Mesodermal cell (in vitro differentiated cells): ENCODE measurements around the gene ATP8A1.
"Not testable (repeated sequence)": the region's sequence is repeated elsewhere in the genome, so short reads cannot be mapped to it uniquely, and the experiment has no call there.

Experiments
- H3K27ac ChIP-seq: 2 replicates; pipeline ENCODE4 v1.7.0; 2013; ENCODE audit warnings: mild to moderate bottlenecking, low read depth, low read length, moderate library complexity; ENCODE audit not compliant: severe bottlenecking
- H3K36me3 ChIP-seq: 2 replicates; pipeline ENCODE4 v1.7.1; 2013; ENCODE audit warnings: mild to moderate bottlenecking, low read length, moderate library complexity; ENCODE audit not compliant: control insufficient read depth, insufficient read depth
- H3K4me1 ChIP-seq: one replicate; pipeline ENCODE4 v1.7.1; 2013; ENCODE audit warnings: mild to moderate bottlenecking, low read length; ENCODE audit not compliant: insufficient read depth, control insufficient read depth, poor library complexity, severe bottlenecking
- H3K4me3 ChIP-seq: 2 replicates; pipeline ENCODE4 v1.7.0; 2013; ENCODE audit warnings: low read length, control low read depth, mild to moderate bottlenecking; ENCODE audit not compliant: insufficient read depth, poor library complexity, severe bottlenecking; ENCODE audit errors: extremely low read depth
- H3K9me3 ChIP-seq: 2 replicates; pipeline ENCODE4 v1.7.1; 2013; ENCODE audit warnings: mild to moderate bottlenecking, low read length, moderate library complexity; ENCODE audit not compliant: control insufficient read depth
- WGBS, 2 experiments: methylation state at CpG; one replicate each; pipeline ENCODE4 v1.1.5; 2013; ENCODE audit warnings: missing lambda C conversion rate in 2 of 2; ENCODE audit not compliant: insufficient coverage in 2 of 2; 5-methylcytosine and 5-hydroxymethylcytosine counted together

ATP8A1 gene

DNA sequence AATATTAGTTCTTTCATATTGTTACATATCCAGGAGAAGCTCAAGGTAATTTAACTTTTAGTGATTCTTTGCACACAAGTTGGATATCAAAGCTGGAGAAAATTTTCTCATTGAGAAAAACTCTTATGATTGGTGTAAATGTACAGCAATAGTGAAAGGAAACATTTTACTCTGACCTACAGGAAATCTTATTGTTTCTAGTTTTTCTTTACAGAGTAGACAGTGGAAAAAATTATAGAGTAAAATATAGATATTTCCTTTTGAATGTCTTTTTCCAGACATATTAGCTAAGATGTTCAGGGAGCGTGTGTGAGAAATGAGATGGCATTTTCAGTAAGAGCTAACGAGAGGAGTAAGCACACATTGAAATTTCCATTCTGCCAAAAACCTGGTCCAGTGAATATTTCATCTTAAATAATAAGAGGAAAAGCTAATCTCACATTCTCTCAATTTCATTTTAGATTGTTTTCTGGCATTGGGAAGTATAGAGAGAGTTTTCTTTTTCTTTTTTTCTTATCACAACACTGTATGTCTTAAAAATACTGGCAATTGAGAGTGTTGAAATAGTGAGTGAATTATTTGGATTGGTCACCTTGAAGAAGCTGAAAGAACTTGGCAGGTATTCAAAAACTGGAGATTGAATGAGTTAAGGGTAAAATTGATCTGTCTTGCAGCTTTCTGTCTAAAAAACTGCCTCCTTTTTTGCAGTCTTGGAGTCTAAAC is 15.6 kb upstream of the ATP8A1 start:
- no peaks in the 10 kb centered on the region for H3K36me3 ChIP-seq
- H3K9me3 ChIP-seq: no peaks in the 10 kb centered on the region
- H3K4me3 ChIP-seq: no peak overlapping the region
- no peak overlapping the region for H3K27ac ChIP-seq
- H3K4me1 ChIP-seq: no peaks in the 10 kb centered on the region
- no CpG with 5 or more reads among the region's 2 CpGs for WGBS, 2 experiments

DNA sequence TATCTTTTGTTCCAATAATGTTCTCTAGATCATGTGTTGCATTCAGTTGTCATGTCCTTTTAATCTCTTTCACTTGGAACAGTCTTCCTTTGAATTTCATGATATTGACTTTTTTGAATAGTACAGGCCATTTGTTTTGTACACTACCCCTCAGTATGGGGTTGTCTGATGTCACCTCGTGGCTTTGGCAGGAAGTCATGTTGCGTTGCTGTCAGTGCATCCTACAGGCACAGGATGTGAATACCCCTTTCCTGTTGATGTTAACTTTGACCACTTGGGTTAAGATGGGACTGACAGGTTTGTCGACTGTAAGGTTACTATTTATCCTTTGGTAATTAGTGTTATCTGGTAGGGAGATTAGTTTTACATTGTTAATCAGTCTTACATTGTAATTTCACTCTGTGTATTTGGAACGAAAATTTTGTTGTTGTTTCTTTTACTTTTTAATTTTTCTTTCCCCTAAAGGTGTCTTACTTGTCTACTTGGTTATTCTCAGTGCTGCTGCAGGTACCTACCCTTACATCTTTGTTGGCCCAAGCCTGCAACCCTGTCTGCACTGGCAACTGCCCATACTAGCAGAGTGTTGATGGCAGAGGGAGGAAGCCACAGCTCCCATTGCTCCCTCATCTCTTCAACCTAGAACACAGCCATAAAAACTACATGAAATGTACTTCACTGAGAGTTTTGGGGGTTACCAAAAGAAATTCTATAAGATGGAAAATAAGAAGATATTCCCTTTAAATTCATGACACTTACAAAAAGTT is 14.7 kb upstream of the ATP8A1 start:
- no peak overlapping the region for H3K27ac ChIP-seq
- no peaks in the 10 kb centered on the region for H3K9me3 ChIP-seq
- H3K36me3 ChIP-seq: no peaks in the 10 kb centered on the region
- no peaks in the 10 kb centered on the region for H3K4me1 ChIP-seq
- H3K4me3 ChIP-seq: no peak overlapping the region
- WGBS, 2 experiments: 60% methylated on average over 1 of the region's 4 CpGs; no CpG with 5 or more reads in 1 of the 2 experiments

DNA sequence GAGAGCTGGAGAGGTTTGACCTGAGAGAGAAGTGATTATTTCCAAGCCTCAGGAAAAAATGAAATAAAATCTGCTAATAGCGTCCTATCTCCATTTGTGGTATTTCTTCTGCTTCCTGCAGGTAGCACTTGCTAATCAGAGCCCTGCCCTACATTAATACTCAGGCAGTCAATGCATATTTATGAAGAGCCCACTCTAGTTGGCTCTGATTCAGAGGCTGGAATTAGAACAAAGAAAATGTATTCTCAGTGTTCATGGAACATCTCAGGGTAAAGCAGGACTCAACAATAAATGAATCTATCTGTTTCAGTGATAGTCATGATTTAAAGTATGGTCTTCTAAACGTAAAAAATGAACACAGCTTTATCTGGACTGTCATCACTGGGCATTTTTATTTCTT is 1.4 kb upstream of the ATP8A1 start:
- peak overlapping the region; percentile 100 for H3K27ac ChIP-seq
- no peaks in the 10 kb centered on the region for H3K36me3 ChIP-seq
- no peak overlapping the region for H3K4me3 ChIP-seq
- no peaks in the 10 kb centered on the region for H3K9me3 ChIP-seq
- H3K4me1 ChIP-seq: peaks cover 5% of the 10 kb centered on the region
- 89% methylated on average over 2 of the region's 2 CpGs; no CpG with 5 or more reads in 1 of the 2 experiments for WGBS, 2 experiments

DNA sequence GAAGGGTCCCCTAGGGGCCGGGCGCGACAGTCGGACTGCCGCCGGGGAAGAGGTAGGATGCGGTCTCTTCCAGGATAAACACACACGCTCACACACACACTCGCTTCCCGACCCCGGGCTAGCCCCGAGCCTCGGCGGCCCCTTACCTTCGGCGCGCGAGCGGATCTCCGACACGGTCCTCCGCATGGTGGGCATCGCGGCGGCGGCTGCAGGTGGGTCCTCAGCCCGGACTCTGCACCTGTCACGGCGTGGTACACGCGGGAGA is 294 bp downstream of the ATP8A1 start:
- H3K36me3 ChIP-seq: no peaks in the 10 kb centered on the region
- peaks cover 4% of the 10 kb centered on the region for H3K9me3 ChIP-seq
- 0% methylated on average over 10 to 13 of the region's 31 CpGs for WGBS, 2 experiments
- no peak overlapping the region for H3K27ac ChIP-seq
- H3K4me3 ChIP-seq: peak overlapping the region; percentile 68
- peaks cover 5% of the 10 kb centered on the region for H3K4me1 ChIP-seq

DNA sequence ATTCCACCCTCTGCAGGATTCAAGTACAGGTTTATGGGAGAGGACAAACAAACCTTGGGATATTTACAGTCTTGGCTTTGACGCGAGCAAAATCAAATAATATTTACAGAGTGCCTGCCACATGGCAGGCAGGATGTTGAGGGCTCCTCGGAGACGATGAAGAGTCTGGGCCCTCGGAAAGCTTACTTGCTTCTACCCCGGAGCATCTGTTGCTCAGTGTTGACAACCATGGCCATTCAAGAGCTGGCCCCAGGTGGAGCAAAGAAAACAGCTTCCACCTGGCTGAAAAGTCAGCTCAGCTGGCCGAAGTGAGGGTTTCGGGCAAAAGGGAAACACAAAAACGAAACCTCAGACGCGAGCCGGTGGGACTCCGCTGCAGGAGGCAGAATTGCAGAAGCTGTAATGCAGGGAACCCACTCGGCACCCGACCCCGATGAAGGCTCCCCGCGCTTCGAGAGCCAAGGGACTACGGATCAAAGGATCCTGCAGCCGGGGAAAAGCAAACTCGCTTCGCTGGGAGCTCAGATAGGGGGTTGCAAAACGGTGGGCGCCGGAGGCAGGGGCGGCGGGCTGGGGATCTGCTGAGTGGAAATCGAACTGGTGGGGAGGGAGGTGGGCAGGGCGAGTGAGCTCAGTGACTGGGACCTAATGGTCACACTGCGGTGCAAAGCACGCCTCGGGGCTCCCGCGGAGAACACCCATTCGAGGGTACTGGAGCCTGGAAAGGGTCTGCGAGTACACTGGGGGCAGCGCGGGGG is 805 bp downstream of the ATP8A1 start:
- peaks cover 5% of the 10 kb centered on the region for H3K4me1 ChIP-seq
- H3K4me3 ChIP-seq: peak overlapping the region; percentile 68
- H3K9me3 ChIP-seq: peaks cover 9% of the 10 kb centered on the region
- 1 to 3% methylated on average over 29 to 37 of the region's 39 CpGs for WGBS, 2 experiments
- no peak overlapping the region for H3K27ac ChIP-seq
- H3K36me3 ChIP-seq: no peaks in the 10 kb centered on the region

DNA sequence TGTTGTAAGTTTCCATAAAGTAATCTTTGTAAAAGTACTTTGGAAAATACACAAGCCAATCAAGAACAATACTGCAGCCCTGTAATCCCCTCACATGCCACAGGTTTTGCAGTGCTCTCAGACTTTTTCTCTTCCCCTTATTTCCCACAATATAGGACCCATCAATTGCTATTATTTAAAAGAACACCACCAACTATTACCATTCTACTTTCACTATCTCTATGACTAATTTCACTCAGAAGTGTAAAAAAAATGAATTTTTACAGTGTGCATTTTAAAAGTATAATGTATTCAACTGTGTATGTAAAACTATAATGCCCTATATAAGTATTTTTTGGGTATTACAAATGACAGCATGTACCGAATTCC is 1.7 kb downstream of the ATP8A1 start:
- Histone ChIP-seq H3K27ac (no peak overlapping the region), H3K4me3 (no peak overlapping the region), H3K4me1 (peaks cover 5% of the 10 kb centered on the region), H3K36me3 (no peaks in the 10 kb centered on the region), H3K9me3 (peaks cover 11% of the 10 kb centered on the region)
- no CpG with 5 or more reads among the region's 1 CpG for WGBS, 2 experiments

DNA sequence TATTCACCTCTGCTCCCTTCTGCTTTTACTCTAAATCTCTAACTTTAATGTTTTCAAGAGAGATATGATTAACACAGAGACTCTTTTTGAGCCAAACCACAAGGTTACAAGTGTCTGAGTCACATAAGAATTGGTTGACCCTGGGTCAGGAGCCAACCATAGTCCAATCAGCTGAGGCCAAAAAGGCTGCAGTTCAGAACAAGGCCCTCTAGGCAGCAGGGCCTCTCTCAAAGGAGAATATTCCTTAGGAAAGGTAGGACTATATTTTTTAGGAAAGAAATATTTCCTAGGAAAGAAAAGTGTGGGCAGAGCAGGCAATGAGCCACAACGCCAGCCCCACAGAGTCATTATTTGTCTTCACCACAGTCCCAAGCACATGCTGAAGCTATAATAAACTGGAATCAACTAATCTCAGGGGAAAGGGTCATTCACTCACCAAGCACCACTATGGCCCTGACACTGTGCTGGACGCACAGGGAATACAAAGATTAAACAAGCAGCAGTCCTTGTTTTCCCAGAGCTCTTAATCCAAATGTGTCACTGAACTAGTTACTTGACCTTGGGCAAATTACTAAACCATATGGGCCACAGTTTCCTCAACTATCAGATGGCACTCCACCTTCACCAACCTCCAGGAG is 2.2 kb downstream of the ATP8A1 start:
- no peaks in the 10 kb centered on the region for H3K36me3 ChIP-seq
- H3K9me3 ChIP-seq: peaks cover 11% of the 10 kb centered on the region
- WGBS, 2 experiments: 83 to 86% methylated on average over 1 to 2 of the region's 2 CpGs
- no peak overlapping the region for H3K27ac ChIP-seq
- H3K4me1 ChIP-seq: peaks cover 5% of the 10 kb centered on the region
- no peak overlapping the region for H3K4me3 ChIP-seq

DNA sequence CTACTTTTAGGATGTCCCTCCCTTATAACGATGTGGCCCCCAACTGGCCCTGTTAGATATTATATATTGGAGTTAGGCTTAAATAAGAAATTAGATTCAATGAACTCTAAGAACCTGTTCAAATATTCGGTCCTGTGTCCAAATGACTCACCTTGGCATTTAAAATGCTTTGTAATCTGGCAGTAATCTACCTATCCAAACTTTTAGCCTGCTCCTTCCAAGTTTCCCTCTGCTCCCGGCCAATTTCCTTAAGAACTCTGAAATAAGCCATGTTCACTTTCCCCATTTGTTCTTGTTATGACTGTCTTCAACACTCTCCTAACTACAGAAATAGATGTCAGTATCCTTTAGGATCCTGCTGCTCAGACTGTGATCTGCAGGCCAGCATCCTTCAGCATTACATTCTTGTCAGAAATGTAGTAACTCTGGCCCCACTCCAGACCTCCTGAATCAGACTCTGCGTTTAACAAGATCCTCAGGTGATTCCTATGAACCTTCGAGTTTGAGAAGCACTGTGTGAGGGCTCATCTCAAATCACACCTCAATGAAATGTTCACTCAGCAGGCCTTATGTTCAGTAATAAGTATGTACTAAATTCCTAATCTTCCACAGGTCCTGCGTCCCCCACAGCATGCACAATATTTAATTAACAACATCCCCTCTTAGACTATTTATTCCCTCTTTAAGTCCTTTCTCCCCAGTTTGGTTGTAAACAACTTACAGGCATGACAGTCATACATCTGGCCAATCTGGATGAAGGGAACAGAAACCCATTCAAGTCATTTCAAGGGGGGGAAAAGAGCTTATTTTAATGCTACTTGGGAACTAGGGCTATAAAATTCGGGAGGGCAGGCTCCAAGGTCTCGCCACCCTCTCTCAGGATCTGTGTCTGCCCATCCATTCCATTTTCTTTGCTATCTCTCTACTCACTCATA is 3.0 kb downstream of the ATP8A1 start:
- Histone ChIP-seq H3K4me1 (peaks cover 5% of the 10 kb centered on the region), H3K36me3 (no peaks in the 10 kb centered on the region), H3K9me3 (peaks cover 11% of the 10 kb centered on the region), H3K27ac (no peak overlapping the region), H3K4me3 (no peak overlapping the region)
- WGBS, 2 experiments: 77 to 95% methylated on average over 5 to 6 of the region's 8 CpGs

DNA sequence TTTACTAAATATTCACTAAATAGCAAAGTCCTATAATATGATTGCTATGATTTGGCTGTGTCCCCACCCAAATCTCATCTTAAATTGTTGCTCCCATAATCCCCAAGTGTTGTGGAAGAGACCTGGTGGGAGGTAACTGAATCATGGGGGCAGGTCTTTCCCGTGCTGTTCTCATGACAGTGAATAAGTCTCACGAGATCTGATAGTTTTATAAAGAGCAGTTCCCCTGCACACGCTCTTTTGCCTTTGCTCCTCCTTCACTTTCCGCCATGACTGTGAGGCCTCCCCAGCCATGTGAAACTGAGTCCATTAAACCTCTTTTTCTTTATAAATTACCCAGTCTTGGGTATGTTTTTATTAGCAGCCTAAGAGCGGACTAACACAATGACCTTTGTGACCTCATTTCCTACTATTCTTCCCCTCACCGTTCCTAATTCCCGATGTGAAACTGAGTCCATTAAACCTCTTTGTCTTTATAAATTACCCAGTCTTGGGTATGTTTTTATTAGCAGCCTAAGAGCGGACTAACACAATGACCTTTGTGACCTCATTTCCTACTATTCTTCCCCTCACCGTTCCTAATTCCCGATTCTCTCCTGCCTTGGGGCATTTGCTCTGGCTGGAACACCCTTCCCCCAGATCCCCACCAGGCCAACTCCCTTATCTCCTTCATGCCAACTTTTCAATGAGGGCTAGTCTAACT is 4.2 kb downstream of the ATP8A1 start:
- not testable (repeated sequence) for H3K36me3 ChIP-seq, H3K27ac ChIP-seq, H3K4me3 ChIP-seq, H3K4me1 ChIP-seq
- 90 to 96% methylated on average over 5 to 6 of the region's 10 CpGs for WGBS, 2 experiments
- H3K9me3 ChIP-seq: peaks cover 11% of the 10 kb centered on the region
